HepG2 (cell line): ENCODE results near the gene VPS52. TPM values are rescaled to one million over a fixed set of nuclear protein-coding genes. Genes with fewer than 3 reads are reported as not detected.

Experiments
- AHR ChIP-seq: IDR thresholded peaks from 2 replicates; pipeline ENCODE4 v1.6.1; 2018; ENCODE audit warnings: missing genetic modification reagents, missing compliant biosample characterization
- CENPBD1 ChIP-seq: sonication (generic); formaldehyde crosslinking; IDR thresholded peaks from 2 replicates; pipeline ENCODE4 v1.8.0; 2022; ENCODE audit warnings: missing genetic modification reagents, low read depth, mild to moderate bottlenecking, borderline replicate concordance
- ELF4 ChIP-seq: sonication (generic); formaldehyde crosslinking; IDR thresholded peaks from 2 replicates; pipeline ENCODE4 v1.5.0; 2020; ENCODE audit warnings: missing genetic modification reagents, mild to moderate bottlenecking, moderate library complexity, borderline replicate concordance
- GATA4 ChIP-seq: sonication (generic); IDR thresholded peaks from 2 replicates; pipeline ENCODE4 v1.6.1; 2016; ENCODE audit warnings: antibody characterized with exemption, low read depth, borderline replicate concordance
- GATAD2A ChIP-seq: IDR thresholded peaks from 2 replicates; pipeline ENCODE4 v1.6.1; 2016
- HMG20A ChIP-seq: IDR thresholded peaks from 2 replicates; pipeline ENCODE4 v1.6.1; 2016; ENCODE audit warnings: borderline replicate concordance
- IKZF4 ChIP-seq: sonication (generic); formaldehyde crosslinking; IDR thresholded peaks from 2 replicates; pipeline ENCODE4 v1.5.1; 2020; ENCODE audit warnings: borderline replicate concordance, mild to moderate bottlenecking, low read depth, missing genetic modification reagents; ENCODE audit errors: not compliant biosample characterization
- ISX ChIP-seq: sonication (generic); formaldehyde crosslinking; conservative IDR thresholded peaks from 2 replicates; pipeline ENCODE4 v1.5.0; 2020; ENCODE audit warnings: missing genetic modification reagents
- JUND ChIP-seq: sonication (generic); formaldehyde crosslinking; IDR thresholded peaks from 2 replicates; pipeline ENCODE4 v1.8.0; 2022; ENCODE audit warnings: mild to moderate bottlenecking, missing genetic modification reagents
- KLF11 ChIP-seq: IDR thresholded peaks from 2 replicates; pipeline ENCODE4 v1.6.1; 2016; ENCODE audit warnings: missing compliant biosample characterization
- KLF6 ChIP-seq: IDR thresholded peaks from 2 replicates; pipeline ENCODE4 v1.8.0; 2016; ENCODE audit warnings: missing biosample characterization, missing genetic modification reagents
- PAX8 ChIP-seq: sonication (generic); formaldehyde crosslinking; IDR thresholded peaks from 2 replicates; pipeline ENCODE4 v1.8.0; 2022; ENCODE audit warnings: mild to moderate bottlenecking, missing genetic modification reagents, borderline replicate concordance
- SNRNP70 ChIP-seq: fragments of 200-400 bp; formaldehyde crosslinking; IDR thresholded peaks from 2 replicates; pipeline ENCODE4 v1.6.1; 2017; ENCODE audit warnings: mild to moderate bottlenecking, low read depth, low read length, moderate library complexity
- ZBTB25 ChIP-seq: IDR thresholded peaks from 2 replicates; pipeline ENCODE4 v1.6.1; 2018; ENCODE audit warnings: missing genetic modification reagents
- ZBTB7B ChIP-seq: sonication (generic); formaldehyde crosslinking; IDR thresholded peaks from 2 replicates; pipeline ENCODE4 v1.4.0; 2020; ENCODE audit warnings: missing genetic modification reagents
- ZNF143 ChIP-seq: sonication (generic); formaldehyde crosslinking; IDR thresholded peaks from 2 replicates; pipeline ENCODE4 v1.4.0; 2020; ENCODE audit warnings: missing genetic modification reagents
- ZNF251 ChIP-seq: sonication (generic); formaldehyde crosslinking; IDR thresholded peaks from 2 replicates; pipeline ENCODE4 v1.9.0; 2021; ENCODE audit warnings: mild to moderate bottlenecking, missing genetic modification reagents
- ZNF549 ChIP-seq: sonication (generic); formaldehyde crosslinking; IDR thresholded peaks from 2 replicates; pipeline ENCODE4 v1.5.0; 2020; ENCODE audit warnings: missing genetic modification reagents
- ZNF761 ChIP-seq: sonication (generic); formaldehyde crosslinking; conservative IDR thresholded peaks from 2 replicates; pipeline ENCODE4 v1.4.0; 2020; ENCODE audit warnings: mild to moderate bottlenecking, missing genetic modification reagents
- ZNF850 ChIP-seq: sonication (generic); formaldehyde crosslinking; conservative IDR thresholded peaks from 2 replicates; pipeline ENCODE4 v1.9.0; 2021; ENCODE audit warnings: mild to moderate bottlenecking, missing genetic modification reagents
- polyA plus RNA-seq, 8 experiments: library from polyadenylated mRNA; depleted of rRNA in 3 of 8; stranded (reverse) in 7 of 8; unstranded in 1 of 8; fragments of >200 nt; fragmentation: Illumina TruSeq in 4 of 8; extraction: Trizol in 4 of 8; gene quantifications; 2 replicates each; pipeline versions ENCODE4 v1.2.1 to v1.2.3, GENCODE V29; 2011 to 2016; ENCODE audit warnings: low read depth in 4 of 8, missing spikeins in 1 of 8, mixed read lengths in 1 of 8; ENCODE audit not compliant: insufficient read depth in 1 of 8
- total RNA-seq, 5 experiments: library from RNA; depleted of rRNA; stranded (reverse); fragments of >200 nt; fragmentation: Illumina TruSeq; extraction: Trizol; gene quantifications; 2 replicates each; pipeline ENCODE4 v1.2.3, GENCODE V29; 2016; ENCODE audit warnings: low read depth in 1 of 5
- TF ChIP-seq, protein P1 (sequence below): sonication (generic); formaldehyde crosslinking; IDR thresholded peaks from 2 replicates; pipeline ENCODE4 v1.4.0; 2020; ENCODE audit warnings: missing genetic modification reagents, borderline replicate concordance
- TF ChIP-seq, protein P2 (sequence below): sonication (generic); formaldehyde crosslinking; IDR thresholded peaks from 2 replicates; pipeline ENCODE4 v1.5.1; 2020; ENCODE audit warnings: mild to moderate bottlenecking, missing genetic modification reagents, borderline replicate concordance

VPS52 gene
- total and polyA plus RNA-seq, 2 of the 13 experiments (the other 11 are each of a cell fraction or from before 2014, with no cell fraction given) = 48.9 to 85.5 TPM

DNA sequence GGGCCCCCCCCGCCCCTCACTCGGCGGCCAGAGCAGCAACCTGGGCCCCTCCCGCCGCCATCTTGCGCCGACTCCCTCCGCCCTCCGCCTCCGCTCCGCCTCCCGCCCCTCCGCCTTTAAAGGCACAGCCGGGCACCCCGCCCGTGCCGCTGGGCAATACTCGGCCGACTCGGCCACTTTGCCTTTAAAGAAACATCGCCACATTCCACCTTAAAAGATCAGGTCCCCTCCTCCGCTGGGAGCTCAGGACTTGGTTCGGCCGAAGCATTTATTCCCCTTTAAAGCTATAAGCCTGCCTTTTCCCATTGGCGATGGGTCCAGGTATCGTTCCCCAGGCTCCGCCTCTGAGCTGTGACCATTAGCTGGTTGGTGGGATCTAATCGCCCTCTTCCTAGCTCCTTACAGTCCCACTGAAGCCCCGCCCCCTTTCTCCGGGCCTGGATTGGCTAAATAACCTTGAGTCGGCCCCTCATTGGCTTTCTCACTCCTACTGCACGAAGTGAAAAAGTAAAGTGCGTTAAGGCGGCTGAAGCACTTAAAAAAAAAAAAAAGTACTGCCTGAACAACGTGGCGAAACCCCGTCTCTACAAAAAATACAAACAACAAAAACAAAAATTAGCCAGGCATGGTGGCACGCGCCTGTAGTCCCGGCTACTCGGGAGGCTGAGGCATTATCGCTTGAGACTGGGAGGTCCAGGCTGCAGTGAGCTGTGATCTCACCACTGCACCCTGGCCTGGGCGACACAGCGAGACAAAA is 46.2 kb upstream of the VPS52 start, which contains the start of gene ZBTB22 (continued):
- TF ChIP-seq GATA4 (0 out of 2 replicates have a peak, but pooled peaks have one; percentile 62), GATAD2A (CRISPR knock-in tag) (peak; percentile 27; the same call in 1 of the 2 replicates), ISX (CRISPR knock-in tag) (no peak), ELF4 (CRISPR knock-in tag) (no peak), HMG20A (CRISPR knock-in tag) (no peak), KLF6 (peak; percentile 55), ZNF761 (CRISPR knock-in tag) (no peak), SNRNP70 (no peak), JUND (CRISPR knock-in tag) (no peak), IKZF4 (CRISPR knock-in tag) (no peak), PAX8 (CRISPR knock-in tag) (no peak), ZNF143 (CRISPR knock-in tag) (no peak), CENPBD1 (CRISPR knock-in tag) (no peak), ZNF850 (no peak; the same call in 1 of the 2 replicates), ZNF251 (CRISPR knock-in tag) (no peak), ZNF549 (no peak), KLF11 (CRISPR knock-in tag) (0 out of 2 replicates have a peak, but pooled peaks have one; percentile 20), ZBTB25 (peak; percentile 46), AHR (0 out of 2 replicates have a peak, but pooled peaks have one; percentile 18), ZBTB7B (no peak)
- TF ChIP-seq, protein P1, sequence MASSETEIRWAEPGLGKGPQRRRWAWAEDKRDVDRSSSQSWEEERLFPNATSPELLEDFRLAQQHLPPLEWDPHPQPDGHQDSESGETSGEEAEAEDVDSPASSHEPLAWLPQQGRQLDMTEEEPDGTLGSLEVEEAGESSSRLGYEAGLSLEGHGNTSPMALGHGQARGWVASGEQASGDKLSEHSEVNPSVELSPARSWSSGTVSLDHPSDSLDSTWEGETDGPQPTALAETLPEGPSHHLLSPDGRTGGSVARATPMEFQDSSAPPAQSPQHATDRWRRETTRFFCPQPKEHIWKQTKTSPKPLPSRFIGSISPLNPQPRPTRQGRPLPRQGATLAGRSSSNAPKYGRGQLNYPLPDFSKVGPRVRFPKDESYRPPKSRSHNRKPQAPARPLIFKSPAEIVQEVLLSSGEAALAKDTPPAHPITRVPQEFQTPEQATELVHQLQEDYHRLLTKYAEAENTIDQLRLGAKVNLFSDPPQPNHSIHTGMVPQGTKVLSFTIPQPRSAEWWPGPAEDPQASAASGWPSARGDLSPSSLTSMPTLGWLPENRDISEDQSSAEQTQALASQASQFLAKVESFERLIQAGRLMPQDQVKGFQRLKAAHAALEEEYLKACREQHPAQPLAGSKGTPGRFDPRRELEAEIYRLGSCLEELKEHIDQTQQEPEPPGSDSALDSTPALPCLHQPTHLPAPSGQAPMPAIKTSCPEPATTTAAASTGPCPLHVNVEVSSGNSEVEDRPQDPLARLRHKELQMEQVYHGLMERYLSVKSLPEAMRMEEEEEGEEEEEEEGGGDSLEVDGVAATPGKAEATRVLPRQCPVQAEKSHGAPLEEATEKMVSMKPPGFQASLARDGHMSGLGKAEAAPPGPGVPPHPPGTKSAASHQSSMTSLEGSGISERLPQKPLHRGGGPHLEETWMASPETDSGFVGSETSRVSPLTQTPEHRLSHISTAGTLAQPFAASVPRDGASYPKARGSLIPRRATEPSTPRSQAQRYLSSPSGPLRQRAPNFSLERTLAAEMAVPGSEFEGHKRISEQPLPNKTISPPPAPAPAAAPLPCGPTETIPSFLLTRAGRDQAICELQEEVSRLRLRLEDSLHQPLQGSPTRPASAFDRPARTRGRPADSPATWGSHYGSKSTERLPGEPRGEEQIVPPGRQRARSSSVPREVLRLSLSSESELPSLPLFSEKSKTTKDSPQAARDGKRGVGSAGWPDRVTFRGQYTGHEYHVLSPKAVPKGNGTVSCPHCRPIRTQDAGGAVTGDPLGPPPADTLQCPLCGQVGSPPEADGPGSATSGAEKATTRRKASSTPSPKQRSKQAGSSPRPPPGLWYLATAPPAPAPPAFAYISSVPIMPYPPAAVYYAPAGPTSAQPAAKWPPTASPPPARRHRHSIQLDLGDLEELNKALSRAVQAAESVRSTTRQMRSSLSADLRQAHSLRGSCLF (CRISPR knock-in tag) = no peak
- TF ChIP-seq, protein P2, sequence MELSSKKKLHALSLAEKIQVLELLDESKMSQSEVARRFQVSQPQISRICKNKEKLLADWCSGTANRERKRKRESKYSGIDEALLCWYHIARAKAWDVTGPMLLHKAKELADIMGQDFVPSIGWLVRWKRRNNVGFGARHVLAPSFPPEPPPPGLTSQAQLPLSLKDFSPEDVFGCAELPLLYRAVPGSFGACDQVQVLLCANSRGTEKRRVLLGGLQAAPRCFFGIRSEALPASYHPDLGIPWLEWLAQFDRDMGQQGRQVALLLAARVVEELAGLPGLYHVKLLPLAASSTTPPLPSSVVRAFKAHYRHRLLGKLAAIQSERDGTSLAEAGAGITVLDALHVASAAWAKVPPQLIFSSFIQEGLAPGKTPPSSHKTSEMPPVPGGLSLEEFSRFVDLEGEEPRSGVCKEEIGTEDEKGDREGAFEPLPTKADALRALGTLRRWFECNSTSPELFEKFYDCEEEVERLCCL (CRISPR knock-in tag) = no peak
